CD4-positive, alpha-beta T cell treated with Interferon gamma for 1 hour (primary cell): ENCODE measurements around the gene ZFAND5.

Experiments
- DNase-seq: peaks from one replicate; pipeline ENCODE4 v3.0.0-alpha.2; 2020

Gene ZFAND5

GRCh38 chr9:72362680-72363139, 2.3 kb downstream of the ZFAND5 start:
- peak; percentile 50 for DNase-seq

- DNase-seq: no peak
These were observed 2.9 kb downstream of the ZFAND5 start for GRCh38 chr9:72362118-72362531.

DNA sequence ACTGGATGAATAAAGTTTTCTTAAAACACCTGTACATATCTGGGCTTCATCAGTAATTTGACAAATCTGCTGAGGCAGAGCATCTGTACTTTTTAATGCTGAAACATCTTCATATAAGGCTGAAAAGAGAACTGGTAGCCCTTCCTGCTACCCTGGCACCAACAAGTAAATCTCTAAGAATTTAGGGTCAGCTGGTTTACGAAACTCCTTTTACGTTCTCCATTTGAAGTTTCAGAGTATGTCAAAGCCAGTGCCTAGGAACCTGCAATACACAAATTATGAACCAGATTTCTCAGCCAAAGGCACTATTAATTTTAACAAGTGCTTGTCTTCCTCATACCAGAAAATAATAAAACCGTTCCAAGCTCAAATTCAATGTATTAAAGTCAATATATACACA, 3.8 kb downstream of the ZFAND5 start:
- DNase-seq: no peak

DNA sequence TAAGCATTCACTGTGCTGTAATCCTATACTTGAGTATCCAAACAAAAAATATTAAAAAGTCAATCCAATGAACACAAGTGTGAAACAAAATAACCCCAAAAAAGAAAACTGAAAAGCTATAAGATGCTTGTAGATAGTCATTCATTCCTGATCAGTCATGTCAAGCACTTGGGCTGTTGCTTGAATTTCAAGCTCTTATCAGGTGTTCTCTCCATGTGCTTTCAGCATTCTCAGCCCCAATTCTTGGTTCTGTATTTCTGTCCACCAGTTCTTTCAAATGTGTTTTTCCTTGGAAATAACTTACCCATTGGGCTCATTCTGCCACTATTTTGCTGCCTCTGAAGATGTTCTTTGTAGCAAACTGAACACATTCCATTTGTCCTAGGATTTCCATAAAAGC, 4.7 kb downstream of the ZFAND5 start:
- no peak for DNase-seq

DNA sequence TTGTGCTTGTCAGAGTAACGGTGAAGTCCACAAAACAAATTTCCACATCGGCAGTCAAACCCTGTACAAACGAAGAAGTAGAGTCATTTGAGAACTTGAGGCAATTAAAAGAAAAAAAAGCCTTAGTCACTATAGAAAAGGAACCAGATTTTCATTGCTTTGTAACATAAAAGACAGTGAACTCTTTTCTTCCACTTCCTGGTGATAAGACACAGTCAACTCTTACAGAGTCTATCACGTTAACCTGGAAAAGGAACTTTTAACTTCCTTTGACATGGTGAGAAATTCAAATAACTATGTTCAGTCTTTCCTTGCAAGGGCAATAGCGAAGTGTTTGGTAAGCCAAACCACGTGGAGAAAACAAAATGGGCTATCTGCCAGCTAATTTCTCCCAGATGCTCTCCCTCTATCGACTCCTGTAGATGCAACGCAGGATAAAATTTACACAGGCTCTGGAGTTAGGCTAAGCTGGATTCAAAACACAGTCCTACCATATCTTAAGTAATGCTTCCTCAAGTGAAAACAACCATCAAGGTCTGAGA, 8.9 kb downstream of the ZFAND5 start:
- DNase-seq: no peak

- DNase-seq: no peak
These were observed 9.9 kb downstream of the ZFAND5 start for GRCh38 chr9:72355153-72355552.

DNA sequence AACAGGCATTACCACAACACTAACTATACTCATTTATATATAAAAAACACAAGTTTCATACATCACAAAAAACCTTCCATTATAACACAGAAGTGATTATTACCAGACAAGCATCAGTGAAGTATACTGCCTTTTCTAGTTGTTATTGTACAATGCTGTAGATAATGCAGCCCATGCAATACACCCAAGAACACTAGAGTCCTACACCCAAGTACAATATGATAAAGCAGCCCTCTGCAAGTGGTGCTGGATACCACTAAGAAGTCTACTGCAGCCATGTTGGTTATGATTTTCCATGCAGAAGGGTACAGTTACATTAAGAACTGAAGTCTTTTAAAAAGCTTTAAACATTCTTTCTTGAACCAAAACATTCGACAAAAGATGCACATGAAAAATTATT, 10.3 kb downstream of the ZFAND5 start:
- DNase-seq: no peak

- no peak for DNase-seq
These were observed 11.4 kb downstream of the ZFAND5 start for GRCh38 chr9:72353455-72354116.

- DNase-seq: no peak
These were observed 12.1 kb downstream of the ZFAND5 start for GRCh38 chr9:72352911-72353388.

DNA sequence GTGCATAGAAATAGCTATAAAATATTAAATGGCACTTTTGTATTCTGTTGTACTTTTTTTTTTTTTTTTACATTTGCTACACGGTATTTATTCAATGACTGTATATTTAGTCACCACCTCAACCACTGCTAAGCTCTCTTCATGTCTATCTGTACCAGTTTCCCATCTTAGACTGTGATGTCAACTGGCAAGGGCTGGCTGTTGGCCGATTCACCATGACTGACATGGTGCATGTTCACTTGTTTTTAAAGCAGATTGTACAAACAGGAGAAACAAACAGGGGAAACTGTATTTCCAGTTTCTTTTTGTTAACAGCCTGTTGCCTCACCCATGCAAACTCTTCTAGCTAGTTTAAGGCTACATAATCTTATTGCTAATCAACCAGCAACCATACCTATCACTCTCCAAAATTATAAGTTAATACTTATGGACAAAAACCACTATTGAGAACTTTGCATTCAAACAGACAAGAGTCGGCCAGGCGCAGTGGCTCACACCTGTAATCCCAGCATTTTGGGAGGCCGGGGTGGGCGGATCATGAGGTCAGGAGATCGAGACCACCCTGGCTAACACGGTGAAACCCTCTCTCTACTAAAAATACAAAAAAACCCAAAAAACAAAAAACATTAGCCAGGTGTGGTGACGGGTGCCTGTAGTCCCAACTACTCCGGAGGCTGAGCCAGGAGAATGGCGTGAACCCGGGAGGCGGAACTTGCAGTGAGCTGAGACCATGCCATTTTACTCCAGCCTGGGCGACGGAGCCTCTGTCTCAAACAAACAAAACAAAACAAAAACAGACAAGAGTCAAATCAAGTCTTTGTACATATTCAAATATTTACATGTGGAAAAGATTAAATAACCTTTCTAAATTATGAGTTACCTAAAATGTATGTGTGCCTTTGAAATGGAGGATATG, 13.2 kb downstream of the ZFAND5 start:
- no peak for DNase-seq

DNA sequence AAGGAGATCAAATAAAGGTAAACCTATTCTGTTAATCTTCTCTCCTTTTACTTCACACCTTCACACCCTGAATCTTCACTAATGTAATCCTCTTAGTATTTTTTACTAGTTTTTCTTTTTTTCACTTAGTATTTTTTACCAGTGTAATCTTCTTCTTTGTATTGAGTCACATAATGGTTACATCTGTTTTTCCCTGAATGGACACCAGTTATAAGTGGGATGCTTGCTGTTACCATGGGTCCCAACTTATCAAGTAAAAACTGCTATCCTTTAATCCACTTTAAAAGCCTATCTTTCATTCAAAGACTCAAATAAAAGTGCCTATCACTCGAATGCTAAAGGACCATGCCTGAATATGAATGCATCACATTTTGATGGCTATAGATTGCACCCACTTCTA, 15.1 kb downstream of the ZFAND5 start:
- no peak for DNase-seq

DNA sequence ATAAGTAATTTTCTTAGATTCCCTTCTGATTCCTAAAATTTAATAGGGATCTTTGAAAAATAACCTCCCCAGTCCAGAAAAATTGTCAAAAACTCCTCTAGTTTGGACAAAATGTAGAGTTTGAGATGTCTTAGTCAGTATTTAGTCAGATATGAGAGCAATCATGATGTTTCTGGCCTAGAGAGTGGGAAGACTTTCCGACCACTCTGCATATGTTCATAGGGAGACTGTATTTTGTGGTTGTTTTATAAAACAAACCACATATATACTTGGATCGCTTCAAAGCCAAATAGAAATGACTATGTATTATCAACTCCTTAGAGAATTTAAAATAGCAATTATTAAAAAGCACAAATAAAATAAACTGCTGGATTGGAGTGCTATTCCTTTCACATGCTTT, 15.8 kb downstream of the ZFAND5 start:
- no peak for DNase-seq

GRCh38 chr9:72346333-72346732, 18.7 kb downstream of the ZFAND5 start:
- no peak for DNase-seq

GRCh38 chr9:72338631-72339030, 26.4 kb downstream of the ZFAND5 start:
- DNase-seq: no peak

- DNase-seq: no peak
These were observed 27.7 kb downstream of the ZFAND5 start for GRCh38 chr9:72337286-72337685.

DNA sequence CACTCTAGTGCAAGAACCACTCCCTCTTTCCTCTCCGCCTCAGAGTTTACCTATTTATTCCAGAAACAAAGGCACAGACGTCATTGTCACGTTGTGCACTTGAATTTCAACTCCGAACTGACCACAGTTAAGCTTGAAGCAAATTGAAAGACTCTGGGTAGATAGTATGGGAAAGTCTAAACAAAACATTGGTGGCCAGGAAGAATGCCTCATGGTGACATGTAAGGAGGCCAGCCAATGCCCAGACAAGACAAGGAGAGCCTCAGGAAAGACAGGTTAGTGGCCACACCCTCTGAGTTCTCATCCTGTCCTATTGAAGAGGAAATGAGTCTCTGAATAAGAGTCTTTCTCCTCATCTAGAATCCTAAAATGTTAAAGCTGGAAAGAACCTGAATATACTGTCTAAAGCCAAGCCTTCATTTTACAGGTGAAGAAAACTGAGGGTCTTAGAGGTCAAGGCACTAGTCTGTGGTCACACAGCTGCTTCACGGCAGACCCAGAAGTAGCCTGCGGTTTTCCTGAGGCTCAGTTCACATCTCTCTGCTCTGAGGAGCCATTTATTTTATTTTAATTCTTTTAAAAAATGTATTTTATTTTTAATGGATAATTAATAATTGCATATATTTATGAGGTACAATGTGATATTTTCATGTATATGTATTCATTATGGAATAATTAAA, 30.2 kb downstream of the ZFAND5 start:
- DNase-seq: no peak

DNA sequence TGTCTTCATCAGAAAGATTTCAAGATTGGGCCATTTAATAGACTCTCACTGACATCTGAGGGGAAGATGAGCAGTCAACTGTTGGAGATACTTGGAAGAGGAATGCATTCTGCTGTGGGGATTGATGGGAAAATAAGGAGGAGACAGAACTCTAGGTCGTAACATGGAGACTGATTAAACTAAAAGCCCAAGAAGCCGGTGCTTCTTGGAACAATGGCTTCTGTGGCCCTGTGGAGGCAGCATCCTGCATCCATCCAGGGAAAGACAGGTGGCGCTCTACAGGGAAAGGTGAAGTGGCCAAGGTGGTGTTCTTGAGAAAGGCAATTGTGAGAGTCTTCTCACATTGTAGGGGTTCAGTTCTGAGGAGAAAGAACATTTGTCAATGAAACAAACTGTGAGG, 31.3 kb downstream of the ZFAND5 start:
- no peak for DNase-seq

GRCh38 chr9:72333197-72333596, 31.8 kb downstream of the ZFAND5 start:
- DNase-seq: no peak

DNA sequence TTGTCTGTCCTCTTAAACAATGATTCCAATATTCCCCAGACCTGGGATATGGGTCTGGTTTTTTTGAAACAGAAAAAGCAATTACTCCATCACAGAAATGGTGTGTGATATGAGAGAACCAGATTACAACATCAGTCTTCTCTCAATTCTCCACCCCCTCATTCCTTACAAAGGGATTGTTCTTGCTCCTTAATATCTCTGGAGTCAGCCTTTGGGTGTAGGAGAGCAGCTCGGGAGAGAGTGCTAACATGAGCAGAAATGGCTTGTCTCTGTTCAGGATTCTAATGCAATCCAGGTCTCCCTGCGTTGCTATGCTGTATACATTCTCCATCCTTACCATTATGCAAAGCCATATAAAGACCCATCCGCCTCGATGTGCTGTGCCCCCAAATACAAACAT, 32.7 kb downstream of the ZFAND5 start:
- DNase-seq: no peak

- no peak for DNase-seq
These were observed 37.4 kb downstream of the ZFAND5 start for GRCh38 chr9:72327631-72328030.

DNA sequence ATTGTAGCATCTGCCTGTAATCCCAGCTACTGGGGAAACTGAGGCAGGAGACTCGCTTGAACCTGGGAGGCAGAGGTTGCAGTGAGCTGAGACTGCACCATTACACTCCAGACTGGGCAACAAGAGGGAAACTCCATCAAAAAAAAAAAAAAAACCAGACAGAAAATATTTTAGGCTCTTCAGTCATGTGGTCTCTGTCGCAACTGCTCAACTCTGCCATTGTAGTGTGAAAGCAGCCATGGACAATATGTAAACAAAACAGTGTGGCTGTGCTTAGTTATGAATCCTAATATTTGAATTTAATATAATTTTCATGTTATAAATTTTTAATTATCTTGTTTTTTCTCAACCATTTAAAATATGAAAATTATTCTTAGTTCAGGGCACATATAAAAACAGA, 38.4 kb downstream of the ZFAND5 start:
- DNase-seq: no peak

DNA sequence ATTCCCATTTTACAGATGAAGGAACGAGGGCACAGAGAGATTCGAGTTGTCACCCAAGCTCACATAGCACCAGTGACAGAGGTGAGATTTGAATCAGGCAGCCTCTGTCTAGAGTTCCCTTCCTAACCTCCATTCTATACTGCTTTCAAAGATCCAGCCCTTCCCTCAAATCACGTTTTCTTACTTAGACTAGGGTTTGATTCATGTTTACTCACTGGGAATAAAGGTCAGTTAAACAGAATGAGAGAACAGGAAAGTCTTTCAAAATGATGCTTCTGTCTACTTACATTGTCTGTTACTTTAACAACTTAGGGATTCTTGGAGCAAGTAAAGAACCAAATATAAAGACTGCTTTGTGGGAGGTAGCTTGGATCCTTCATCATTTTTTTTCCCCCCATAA, 40.0 kb downstream of the ZFAND5 start:
- no peak for DNase-seq

- DNase-seq: no peak
These were observed 42.3 kb downstream of the ZFAND5 start for GRCh38 chr9:72322678-72323077.
